Endothelial cell of umbilical vein (primary cell): ENCODE results near the gene FLNB. TPM values are rescaled to one million over a fixed set of nuclear protein-coding genes. Genes with fewer than 3 reads are reported as not detected.

ENCODE experiments used
- BruUV-seq: library from RNA; stranded (reverse); fragments of 400-500 nt; replicated peaks from 2 replicates; lab custom pipeline; 2021; lab: Mats Ljungman, UMichigan
- CTCF ChIA-PET: fragments of 300-600, 350-600 bp; sonication (Branson Sonifier 250); formaldehyde crosslinking; loops from one replicate; lab custom pipeline; 2021; ENCODE audit warnings: antibody characterized with exemption, inconsistent platforms; lab: Charles Lee
- POLR2A ChIA-PET: fragments of 300-600, 350-600 bp; sonication (Branson Sonifier 250); formaldehyde crosslinking; loops from one replicate; lab custom pipeline; 2021; ENCODE audit warnings: antibody characterized with exemption, inconsistent platforms; lab: Charles Lee
- DNase-seq: peaks from one replicate; pipeline ENCODE4 v3.0.0-alpha.2; 2011; ENCODE audit warnings: low read depth, low spot score
- FAIRE-seq: peaks from 2 replicates; lab custom pipeline; 2011; peaks lifted over from hg19 to GRCh38; lab: Jason Lieb, UNC
- H2AFZ ChIP-seq: 2 replicates; pipeline ENCODE4 v1.6.0; 2012; ENCODE audit warnings: low read depth, low read length, control low read depth, inconsistent platforms
- H3K27ac ChIP-seq: 2 replicates; pipeline ENCODE4 v1.5.1; 2011; ENCODE audit warnings: low read depth, mild to moderate bottlenecking, control low read depth, low read length, moderate library complexity; ENCODE audit not compliant: insufficient read depth
- H3K27me3 ChIP-seq, 2 experiments: 2 replicates each; pipeline versions ENCODE4 v1.6.0 to v1.6.1; 2011; ENCODE audit warnings: low read length in 2 of 2, mixed read lengths in 1 of 2; ENCODE audit not compliant: control insufficient read depth in 2 of 2, insufficient read depth in 2 of 2
- H3K36me3 ChIP-seq, 2 experiments: 2 replicates in 1 of 2; 3 replicates in 1 of 2; pipeline ENCODE4 v1.5.1; 2011; ENCODE audit warnings: low read length in 2 of 2, mild to moderate bottlenecking in 1 of 2, moderate library complexity in 1 of 2; ENCODE audit not compliant: control insufficient read depth in 2 of 2, insufficient read depth in 2 of 2; ENCODE audit errors: extremely low read depth in 1 of 2
- H3K4me1 ChIP-seq: 3 replicates; pipeline ENCODE4 v1.5.1; 2011; ENCODE audit warnings: mild to moderate bottlenecking, low read length; ENCODE audit not compliant: control insufficient read depth, insufficient read depth; ENCODE audit errors: extremely low read depth
- H3K4me2 ChIP-seq: 2 replicates; pipeline ENCODE4 v1.6.1; 2011; ENCODE audit warnings: low read length, control low read depth, mixed read lengths; ENCODE audit not compliant: insufficient read depth
- H3K4me3 ChIP-seq, 3 experiments: fragments of 200-600 bp in 1 of 3; sonication (generic), shearing (Covaris generic) in 1 of 3; replicated peaks in 1 of 3; 2 replicates each; pipeline ENCODE4 v1.5.1; 2011 to 2016; ENCODE audit warnings: control low read depth in 3 of 3, low read length in 3 of 3, mild to moderate bottlenecking in 2 of 3, inconsistent platforms in 1 of 3, low read depth in 1 of 3, moderate library complexity in 1 of 3; ENCODE audit not compliant: insufficient read depth in 1 of 3
- H3K79me2 ChIP-seq: 2 replicates; pipeline ENCODE4 v1.6.0; 2012; ENCODE audit warnings: low read length, inconsistent platforms; ENCODE audit not compliant: control insufficient read depth, insufficient read depth
- H3K9ac ChIP-seq: replicated peaks from 2 replicates; pipeline ENCODE3; 2011; ENCODE audit warnings: low read length, control low read depth; ENCODE audit not compliant: insufficient read depth; ENCODE audit errors: extremely low read depth
- H3K9me1 ChIP-seq: replicated peaks from 3 replicates; pipeline ENCODE4 v1.6.0; 2011; ENCODE audit warnings: mild to moderate bottlenecking, low read length; ENCODE audit not compliant: control insufficient read depth, insufficient read depth; ENCODE audit errors: extremely low read depth
- H3K9me3 ChIP-seq: replicated peaks from 2 replicates; pipeline ENCODE4 v1.5.1; 2012; ENCODE audit warnings: low read length, inconsistent platforms; ENCODE audit not compliant: control insufficient read depth, insufficient read depth
- H4K20me1 ChIP-seq: replicated peaks from 2 replicates; pipeline ENCODE3; 2011; ENCODE audit warnings: mild to moderate bottlenecking, low read length; ENCODE audit not compliant: control insufficient read depth, insufficient read depth; ENCODE audit errors: extremely low read depth
- EZH2 ChIP-seq: IDR thresholded peaks from 2 replicates; pipeline ENCODE4 v1.6.1; 2012; ENCODE audit warnings: borderline replicate concordance, low read depth, mild to moderate bottlenecking, moderate library complexity, low read length, inconsistent platforms; ENCODE audit not compliant: severe bottlenecking
- FOS ChIP-seq: IDR thresholded peaks from 2 replicates; pipeline ENCODE4 v1.6.1; 2011; ENCODE audit warnings: mild to moderate bottlenecking, low read length, moderate library complexity, borderline replicate concordance; ENCODE audit not compliant: insufficient read depth
- GATA2 ChIP-seq: IDR thresholded peaks from 2 replicates; pipeline ENCODE4 v1.7.0; 2011; ENCODE audit warnings: low read depth, mild to moderate bottlenecking, moderate library complexity, mixed read lengths, low read length; ENCODE audit not compliant: insufficient read length, insufficient read depth
- JUN ChIP-seq: IDR thresholded peaks from 2 replicates; pipeline ENCODE4 v1.6.1; 2011; ENCODE audit warnings: borderline replicate concordance, low read depth; ENCODE audit not compliant: insufficient read length, insufficient read depth
- MAX ChIP-seq: IDR thresholded peaks from 2 replicates; pipeline ENCODE4 v1.6.1; 2011; ENCODE audit not compliant: insufficient read depth, insufficient read length
- MYC ChIP-seq: IDR thresholded peaks from one replicate; pipeline ENCODE4 v1.6.1; 2011; ENCODE audit warnings: mild to moderate bottlenecking, low read depth, low read length
- POLR2A ChIP-seq: IDR thresholded peaks from 2 replicates; pipeline ENCODE4 v1.6.1; 2012; ENCODE audit warnings: low read depth, mild to moderate bottlenecking, control low read depth, low read length
- POLR2AphosphoS5 ChIP-seq: IDR thresholded peaks from 2 replicates; pipeline ENCODE4 v1.6.1; 2012; ENCODE audit warnings: low read depth, mild to moderate bottlenecking, control low read depth, low read length, moderate library complexity; ENCODE audit not compliant: insufficient read depth
- dilution Hi-C: fragments of 300-500 bp; cut with MboI; formaldehyde crosslinking; loops from one replicate; pipeline ENCODE4 v1.15.0; 2019; ENCODE audit warnings: low sequenced_read_pairs; ENCODE audit not compliant: extremely low pct_ligation_motif_present
- intact Hi-C: fragments of 100-400 bp; cut with micrococcal nuclease; formaldehyde crosslinking; loops from one replicate; pipeline ENCODE4 v1.10.0; 2022
- polyA plus RNA-seq, 4 experiments: library from polyadenylated mRNA; depleted of rRNA in 3 of 4; stranded (reverse) in 3 of 4; unstranded in 1 of 4; fragments of >200 nt; gene quantifications; 2 replicates each; pipeline versions ENCODE4 v1.2.1 to v1.2.3, GENCODE V29; 2011 to 2012; ENCODE audit warnings: missing spikeins in 1 of 4
- total RNA-seq: library from RNA; stranded (reverse); gene quantifications from 2 replicates; pipeline ENCODE4 v1.2.3, GENCODE V29; 2021
- TF ChIP-seq, protein P1 (sequence below), 2 donors: IDR thresholded peaks; 1 replicate in 1 of 2; 2 replicates in 1 of 2; pipeline ENCODE4 v1.5.1; 2011; ENCODE audit warnings: low read length in 2 of 2, mild to moderate bottlenecking in 2 of 2, moderate library complexity in 2 of 2, control low read depth in 1 of 2, inconsistent platforms in 1 of 2, low read depth in 1 of 2; ENCODE audit not compliant: insufficient read depth in 1 of 2; ENCODE audit errors: extremely low read depth in 1 of 2

FLNB gene
- total and polyA plus RNA-seq, 2 donors (not counting 3 experiments of a cell fraction or from before 2014, with no cell fraction given) = 479 to 670 TPM

DNA sequence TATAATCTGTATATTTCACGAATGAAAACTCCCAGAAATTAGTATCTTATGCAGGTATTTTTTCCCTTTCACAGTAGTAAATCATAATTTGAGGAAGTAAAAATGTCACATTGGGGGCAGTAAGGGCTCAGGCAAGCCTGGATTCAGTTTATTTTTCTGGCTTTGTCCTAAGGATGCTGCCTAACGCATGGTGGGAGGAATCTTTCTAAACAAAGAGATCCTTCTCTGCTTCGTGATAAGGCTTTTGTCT is 166.9 kb downstream of the FLNB start:
- dilution Hi-C loops = no loop called here
- no peak overlapping the region for H3K4me3 ChIP-seq
- peak overlapping the region; percentile 1 for H3K4me2 ChIP-seq
- POLR2A ChIA-PET = no interaction called here
- peaks cover 39% of the 10 kb centered on the region for H3K4me1 ChIP-seq
- no peaks in the 10 kb centered on the region for H4K20me1 ChIP-seq
- DNase-seq (no peak), FAIRE-seq (no peak)
- no peak overlapping the region for H2AFZ ChIP-seq
- no peaks in the 10 kb centered on the region for H3K79me2 ChIP-seq
- BruUV-seq = no TSS peak
- H3K9me3 ChIP-seq = no peaks in the 10 kb centered on the region
- no peaks in the 10 kb centered on the region for H3K9me1 ChIP-seq
- intact Hi-C loops = loop anchor here (5.0 kb wide), 1 partner anchor 223 kb away; no protein-coding TSS in a partner anchor
- no peak overlapping the region for H3K9ac ChIP-seq
- CTCF ChIA-PET = interaction anchor here (0.7 to 6.6 kb wide), 3 partner anchors 8 to 15 kb away, joined by 3 to 80 read pairs (median 6); no protein-coding TSS in a partner anchor
- H3K27ac ChIP-seq = peak overlapping the region; percentile 18
- TF ChIP-seq MAX (no peak), GATA2 (no peak), EZH2 (no peak), POLR2A (no peak), JUN (no peak), MYC (no peak), POLR2AphosphoS5 (no peak), FOS (no peak)
- TF ChIP-seq, protein P1, sequence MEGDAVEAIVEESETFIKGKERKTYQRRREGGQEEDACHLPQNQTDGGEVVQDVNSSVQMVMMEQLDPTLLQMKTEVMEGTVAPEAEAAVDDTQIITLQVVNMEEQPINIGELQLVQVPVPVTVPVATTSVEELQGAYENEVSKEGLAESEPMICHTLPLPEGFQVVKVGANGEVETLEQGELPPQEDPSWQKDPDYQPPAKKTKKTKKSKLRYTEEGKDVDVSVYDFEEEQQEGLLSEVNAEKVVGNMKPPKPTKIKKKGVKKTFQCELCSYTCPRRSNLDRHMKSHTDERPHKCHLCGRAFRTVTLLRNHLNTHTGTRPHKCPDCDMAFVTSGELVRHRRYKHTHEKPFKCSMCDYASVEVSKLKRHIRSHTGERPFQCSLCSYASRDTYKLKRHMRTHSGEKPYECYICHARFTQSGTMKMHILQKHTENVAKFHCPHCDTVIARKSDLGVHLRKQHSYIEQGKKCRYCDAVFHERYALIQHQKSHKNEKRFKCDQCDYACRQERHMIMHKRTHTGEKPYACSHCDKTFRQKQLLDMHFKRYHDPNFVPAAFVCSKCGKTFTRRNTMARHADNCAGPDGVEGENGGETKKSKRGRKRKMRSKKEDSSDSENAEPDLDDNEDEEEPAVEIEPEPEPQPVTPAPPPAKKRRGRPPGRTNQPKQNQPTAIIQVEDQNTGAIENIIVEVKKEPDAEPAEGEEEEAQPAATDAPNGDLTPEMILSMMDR (IDR thresholded peaks at IDR 0.05; ENCODE audit: extremely low read depth in 1 of 2, insufficient read depth in 1 of 2, low read depth in 1 of 2, low read length in 2 of 2) = no peak
- H3K36me3 ChIP-seq = peaks cover 11 to 18% of the 10 kb centered on the region in 2 experiments
- H3K27me3 ChIP-seq = no peaks in the 10 kb centered on the region
